Right ventricle myocardium superior (tissue), 1 donor: ENCODE measurements around the gene MST1. TPM values are rescaled to one million over a fixed set of nuclear protein-coding genes. Genes with fewer than 3 reads are reported as not detected.
"Not testable (repeated sequence)": the region's sequence is repeated elsewhere in the genome, so short reads cannot be mapped to it uniquely, and the experiment has no call there.

Source experiments
- ATAC-seq: fragments of 200-7000 bp; cut with Tn5 transposase; one replicate; pipeline ENCODE4 v1.9.1; 2020; ENCODE audit warnings: mild to moderate bottlenecking; ENCODE audit not compliant: poor library complexity
- DNase-seq: peaks from one replicate; pipeline ENCODE4 v3.0.0-alpha.2; 2020
- intact Hi-C: fragments of 100-400 bp; cut with DNase I; formaldehyde crosslinking; loops from one replicate; pipeline ENCODE4 v1.11.2; 2022
- total RNA-seq: library from RNA; stranded (reverse); fragmentation: NEBNext Ultra II Directional; extraction: Animal tissue kit (Norgen Biotek cat#: 25700); gene quantifications from one replicate; pipeline ENCODE4 v1.2.1, GENCODE V29; 2021
- donor health status: DM: no; HTN: yes; CAD: no; lungs with severe emphysema.

The MST1 gene
- total RNA-seq, 1 donor from 2014 or later = 3.7 TPM

DNA sequence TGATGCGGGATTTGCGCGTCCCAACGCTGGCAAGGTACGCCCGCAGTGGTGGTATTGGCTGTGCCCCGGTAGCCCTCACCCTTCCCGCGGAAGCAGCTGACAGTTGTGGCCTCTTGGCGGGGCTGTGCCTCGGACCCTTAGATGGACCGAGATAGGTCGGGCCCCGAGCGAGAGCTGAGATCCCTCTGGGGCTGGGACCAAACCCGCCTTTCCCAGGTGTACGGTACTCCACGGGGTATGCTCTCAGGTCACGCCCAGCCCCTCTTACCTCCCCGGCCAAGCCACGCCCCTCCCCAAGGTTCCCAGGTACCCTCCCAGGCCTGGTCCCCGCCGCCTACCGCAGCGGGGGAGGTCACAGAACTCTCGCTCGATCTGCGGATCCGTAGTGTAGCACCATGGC, 2.9 kb downstream of the MST1 start:
- intact Hi-C loops, DNase-seq: not testable (repeated sequence)
- ATAC-seq = peak; percentile 12

DNA sequence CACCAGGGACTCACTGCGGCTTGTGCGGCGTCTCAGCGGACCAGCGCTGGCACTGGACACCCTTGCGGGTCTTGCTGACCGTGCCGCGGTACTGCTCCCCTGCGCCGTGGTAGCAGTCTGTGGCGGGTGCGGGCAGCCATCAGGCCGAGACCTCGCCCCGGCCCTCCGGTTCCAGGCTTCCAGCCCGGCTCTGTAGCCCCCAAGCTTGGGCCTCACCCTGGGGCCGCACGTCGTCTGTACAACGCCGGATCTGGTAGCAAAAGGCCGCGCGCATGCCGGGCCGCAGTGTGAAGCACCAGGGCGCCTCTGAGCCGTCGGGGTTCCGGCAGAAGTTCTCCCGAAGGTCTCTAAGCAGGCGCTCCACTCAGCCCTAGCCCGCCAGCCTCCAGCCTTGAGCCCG, 3.4 kb downstream of the MST1 start:
- ATAC-seq, intact Hi-C loops, DNase-seq: not testable (repeated sequence)

DNA sequence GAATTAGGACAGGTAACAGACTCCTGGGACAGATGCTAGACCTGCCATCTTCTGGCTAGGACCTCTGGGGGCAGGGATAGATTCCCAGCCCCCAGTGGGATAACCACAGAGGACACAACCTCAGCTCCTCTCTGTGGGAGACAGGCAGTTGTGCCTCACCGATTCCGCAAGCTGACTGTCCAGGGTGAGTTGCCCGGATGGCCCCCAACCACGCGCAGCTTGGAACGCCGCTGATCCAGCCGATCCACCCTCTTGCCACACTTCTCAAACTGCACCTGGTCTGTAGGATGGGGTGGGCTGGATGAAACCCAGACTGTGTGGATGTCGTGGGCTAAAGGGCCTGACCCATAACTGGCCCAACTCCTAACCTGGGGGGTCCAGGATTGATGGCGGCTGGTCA, 4.2 kb downstream of the MST1 start:
- DNase-seq, intact Hi-C loops, ATAC-seq: not testable (repeated sequence)

DNA sequence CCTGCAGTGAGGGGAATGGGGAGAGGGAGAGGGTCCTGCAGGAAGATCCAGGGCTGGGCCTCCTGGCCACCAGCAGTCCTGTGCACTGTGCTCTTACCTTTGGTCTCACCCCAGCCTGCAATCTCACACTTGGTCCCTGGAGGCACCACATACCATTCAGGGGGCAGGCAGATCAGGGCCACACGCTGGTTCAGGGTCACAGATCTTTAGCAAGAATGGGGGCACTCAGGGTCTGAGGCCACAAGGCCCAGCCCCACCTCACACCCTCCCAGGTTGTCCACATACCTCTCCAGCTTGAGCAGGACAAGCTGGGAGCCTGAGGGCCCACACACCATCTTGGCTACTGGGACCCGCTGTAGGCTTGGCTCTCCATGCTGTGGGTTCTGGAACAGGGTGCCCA, 4.8 kb downstream of the MST1 start:
- ATAC-seq, intact Hi-C loops, DNase-seq: not testable (repeated sequence)

DNA sequence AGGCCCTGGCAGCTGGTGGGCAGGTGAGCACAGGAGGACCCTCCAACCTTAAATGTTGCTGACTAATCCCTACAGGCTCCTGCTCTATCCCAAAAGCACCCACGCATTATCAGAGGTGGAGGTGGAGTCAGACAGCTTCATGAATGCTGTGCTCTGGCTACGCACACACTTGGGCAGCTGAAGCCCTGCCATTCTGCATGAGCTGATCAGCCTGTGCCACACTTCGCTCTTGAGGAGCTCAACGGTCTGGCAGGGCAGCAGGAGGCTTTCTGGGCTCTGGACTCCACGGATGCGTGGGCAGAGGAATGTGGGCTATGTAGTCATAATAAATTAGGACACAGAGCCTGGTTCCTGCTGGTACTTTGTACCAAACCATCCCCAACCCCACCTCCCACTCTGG, 6.1 kb downstream of the MST1 start:
- ATAC-seq (no peak), DNase-seq (no peak)
- intact Hi-C loops = no loop called here

DNA sequence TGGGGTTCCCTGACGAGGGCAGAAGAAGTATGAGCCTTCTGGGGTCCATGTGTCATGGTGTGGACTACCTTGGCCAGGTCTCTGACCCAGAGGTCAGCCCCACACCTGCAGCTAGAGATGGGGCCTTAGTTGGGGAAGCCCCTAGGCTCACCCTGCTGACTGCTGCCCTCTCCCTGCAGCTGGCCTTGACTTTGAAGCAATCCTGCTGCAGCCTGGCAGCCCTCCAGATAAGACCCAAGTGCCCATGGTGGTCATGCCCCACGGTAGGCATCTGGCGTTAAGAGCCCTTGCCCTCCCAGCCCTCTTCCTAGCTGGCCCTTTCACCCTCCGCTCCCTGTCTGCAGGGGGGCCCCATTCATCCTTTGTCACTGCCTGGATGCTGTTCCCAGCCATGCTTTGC, 7.7 kb downstream of the MST1 start:
- ATAC-seq = no peak
- intact Hi-C loops = no loop called here

DNA sequence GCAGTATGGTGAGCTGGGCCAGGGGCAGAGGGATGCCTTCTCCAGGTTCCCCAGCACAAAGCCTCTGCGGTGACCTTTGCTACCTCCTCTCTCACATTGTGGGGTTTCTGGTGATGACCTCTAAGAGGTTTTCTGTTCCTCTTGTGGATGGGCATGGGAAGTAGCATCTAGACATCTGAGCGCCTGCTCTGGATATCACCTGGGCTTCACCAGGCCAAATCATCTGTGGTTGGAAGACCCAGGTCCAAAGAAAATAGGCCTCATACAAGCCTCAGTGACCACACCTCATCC, 8.1 kb downstream of the MST1 start:
- ATAC-seq (no peak), DNase-seq (no peak)
- intact Hi-C loops = no loop called here

More for the DNA sequence above, 7.7 kb downstream of the MST1 start:
- no peak for DNase-seq

DNA sequence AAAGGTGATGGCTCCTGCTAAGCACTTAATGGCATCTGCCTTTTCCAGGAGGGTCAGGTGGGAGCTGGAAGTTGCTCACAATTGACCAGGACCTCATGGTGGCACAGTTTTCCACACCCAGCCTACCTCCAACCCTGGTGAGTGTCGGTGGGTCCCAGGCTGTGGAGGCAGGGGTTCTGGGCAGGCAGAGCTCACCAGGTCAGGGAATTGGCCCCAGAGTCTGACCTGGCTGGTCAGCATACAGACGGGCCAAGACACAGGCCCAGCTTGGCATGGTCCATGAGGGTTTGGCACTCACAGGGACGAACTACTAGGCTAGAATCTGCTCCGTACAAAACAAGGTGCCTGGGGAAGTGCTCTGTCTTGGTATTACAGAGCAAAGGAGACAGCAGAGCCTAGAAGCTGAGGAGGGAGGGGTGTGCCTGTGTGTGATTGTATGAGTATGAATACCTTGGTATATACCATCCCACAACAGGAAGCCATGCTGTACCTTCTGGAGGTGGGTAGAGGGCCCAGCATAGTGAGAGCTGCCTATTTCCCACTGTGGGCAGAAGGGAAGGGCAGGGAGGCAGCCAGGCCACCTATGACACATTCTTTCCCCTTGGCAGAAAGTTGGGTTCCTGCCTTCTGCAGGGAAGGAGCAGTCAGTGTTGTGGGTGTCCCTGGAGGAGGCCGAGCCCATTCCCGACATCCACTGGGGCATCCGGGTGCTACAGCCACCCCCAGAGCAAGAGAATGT, 8.6 kb downstream of the MST1 start:
- DNase-seq = no peak
- intact Hi-C loops = no loop called here
- ATAC-seq = no peak

DNA sequence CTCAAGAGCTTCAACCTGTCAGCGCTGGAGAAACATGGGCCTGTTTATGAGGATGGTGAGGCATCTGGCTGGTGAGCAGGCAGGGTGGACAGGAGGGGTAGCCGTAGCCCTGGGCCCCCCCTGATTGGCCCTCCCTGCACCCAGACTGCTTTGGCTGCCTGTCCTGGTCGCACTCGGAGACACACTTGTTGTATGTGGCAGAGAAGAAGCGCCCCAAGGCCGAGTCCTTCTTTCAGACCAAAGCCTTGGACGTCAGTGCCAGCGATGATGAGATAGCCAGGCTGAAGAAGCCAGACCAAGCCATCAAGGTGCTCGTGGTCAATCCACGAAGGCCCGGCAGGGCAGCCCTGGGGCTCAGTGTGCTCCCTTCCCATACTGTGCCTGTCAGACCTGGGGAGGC, 13.4 kb downstream of the MST1 start:
- DNase-seq (no peak), ATAC-seq (no peak)
- intact Hi-C loops = loop anchor here (10.0 kb wide), 1 partner anchor 211 kb away; no protein-coding TSS in a partner anchor

DNA sequence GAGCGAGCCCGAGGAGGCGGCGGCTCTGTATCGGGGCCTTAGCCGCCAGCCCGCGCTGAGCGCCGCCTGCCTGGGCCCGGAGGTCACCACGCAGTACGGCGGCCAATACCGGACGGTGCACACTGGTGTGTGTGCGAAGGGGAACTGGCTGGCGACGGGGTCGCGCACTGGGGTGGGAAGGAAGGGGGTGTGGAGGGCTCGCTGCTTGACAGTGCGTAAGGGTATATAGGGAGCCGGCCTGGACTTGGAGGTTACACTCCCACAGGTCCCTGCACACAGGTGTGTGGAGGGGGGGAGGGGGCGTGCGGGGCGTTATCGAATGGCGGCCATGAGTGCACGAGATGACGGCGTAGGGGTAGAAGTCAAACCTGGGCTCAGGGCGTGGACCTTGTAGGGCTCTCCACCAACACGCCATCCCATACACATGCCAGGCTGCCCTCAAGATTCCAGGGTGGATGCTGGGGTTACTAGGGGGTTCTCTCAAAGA, 14.7 kb downstream of the MST1 start:
- intact Hi-C loops = loop anchor here (5.0 to 10.0 kb wide), 2 partner anchors 137 to 210 kb away; no protein-coding TSS in a partner anchor
- ATAC-seq (peak; percentile 37), DNase-seq (no peak)

DNA sequence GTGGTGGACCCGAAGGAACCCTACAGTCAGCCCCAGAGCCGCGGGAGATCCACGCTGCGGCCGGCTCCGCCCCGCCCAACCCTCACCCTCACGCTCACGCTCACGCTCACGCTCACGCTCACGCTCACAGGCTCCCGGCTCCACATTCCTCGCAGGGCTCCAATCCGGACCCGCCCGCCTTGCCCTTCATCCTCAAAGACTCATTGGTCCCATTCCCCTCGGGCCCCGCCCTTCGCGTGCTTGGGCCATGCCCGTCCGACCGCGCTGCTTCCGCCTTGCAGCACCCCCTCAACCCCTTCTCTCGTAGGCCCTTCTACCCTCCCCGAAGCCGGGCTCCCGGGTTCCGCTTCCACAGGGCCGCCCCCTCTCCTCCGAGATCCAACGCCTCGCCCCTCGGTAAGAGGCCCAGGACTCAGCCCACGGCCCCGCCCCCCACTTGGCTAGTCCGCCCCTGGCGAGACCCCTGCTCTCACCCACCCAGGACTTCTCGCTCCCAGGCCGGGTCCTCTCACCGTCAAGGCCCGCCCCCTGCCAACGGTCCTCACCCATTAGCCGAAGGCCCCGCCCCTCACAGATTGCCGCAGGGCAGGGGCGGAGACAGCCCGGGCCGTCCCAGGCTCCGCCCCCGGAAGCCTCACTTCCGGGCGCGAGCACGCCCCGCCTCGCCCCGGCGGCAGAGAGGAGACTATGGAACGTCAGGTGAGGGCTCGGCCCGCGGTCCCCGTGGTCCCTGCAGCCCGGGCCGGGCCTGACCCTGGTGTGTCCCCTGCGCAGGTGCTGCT, 15.4 kb downstream of the MST1 start, which contains the start of gene APEH:
Gene APEH (plus strand): TSS at position 637 of the 782 bp plus-strand sequence. CDS start 51 bp downstream, at position 688.
- DNase-seq (peak; percentile 98), ATAC-seq (peak; percentile 95)
- intact Hi-C loops = loop anchor here (5.0 to 10.0 kb wide), 2 partner anchors 137 to 209 kb away; no protein-coding TSS in a partner anchor

DNA sequence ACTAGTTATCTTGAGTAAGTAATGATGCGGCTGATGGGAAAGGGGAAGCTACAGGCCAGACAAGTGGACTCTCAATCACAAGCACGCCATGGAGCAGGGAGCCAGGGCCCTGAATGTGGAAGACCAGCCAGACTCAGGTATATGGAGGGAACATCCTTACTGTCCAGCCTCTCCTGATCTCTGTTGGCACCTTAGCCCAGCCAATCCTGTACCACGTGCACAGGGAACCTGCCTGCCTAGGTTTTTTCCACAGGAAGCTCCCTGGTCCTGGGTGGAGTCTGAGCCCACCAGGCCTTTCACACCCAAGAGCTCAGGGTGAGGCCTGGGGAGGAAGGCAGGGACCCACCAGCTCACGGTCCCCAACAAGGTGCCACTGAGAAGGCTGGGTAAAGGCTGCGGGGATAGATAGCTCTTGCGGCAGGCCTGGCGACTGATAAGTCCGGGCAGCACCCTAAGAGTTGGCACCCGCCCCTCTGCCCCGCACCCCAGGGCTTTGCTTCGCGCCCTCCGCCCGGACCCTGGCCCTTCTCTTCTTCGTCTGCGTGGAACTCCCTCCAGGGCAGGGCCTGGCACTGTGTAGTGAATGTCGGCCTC, 16.1 kb downstream of the MST1 start:
- ATAC-seq (no peak), DNase-seq (no peak)
- intact Hi-C loops = loop anchor here (5.0 to 10.0 kb wide), 2 partner anchors 136 to 208 kb away; no protein-coding TSS in a partner anchor

DNA sequence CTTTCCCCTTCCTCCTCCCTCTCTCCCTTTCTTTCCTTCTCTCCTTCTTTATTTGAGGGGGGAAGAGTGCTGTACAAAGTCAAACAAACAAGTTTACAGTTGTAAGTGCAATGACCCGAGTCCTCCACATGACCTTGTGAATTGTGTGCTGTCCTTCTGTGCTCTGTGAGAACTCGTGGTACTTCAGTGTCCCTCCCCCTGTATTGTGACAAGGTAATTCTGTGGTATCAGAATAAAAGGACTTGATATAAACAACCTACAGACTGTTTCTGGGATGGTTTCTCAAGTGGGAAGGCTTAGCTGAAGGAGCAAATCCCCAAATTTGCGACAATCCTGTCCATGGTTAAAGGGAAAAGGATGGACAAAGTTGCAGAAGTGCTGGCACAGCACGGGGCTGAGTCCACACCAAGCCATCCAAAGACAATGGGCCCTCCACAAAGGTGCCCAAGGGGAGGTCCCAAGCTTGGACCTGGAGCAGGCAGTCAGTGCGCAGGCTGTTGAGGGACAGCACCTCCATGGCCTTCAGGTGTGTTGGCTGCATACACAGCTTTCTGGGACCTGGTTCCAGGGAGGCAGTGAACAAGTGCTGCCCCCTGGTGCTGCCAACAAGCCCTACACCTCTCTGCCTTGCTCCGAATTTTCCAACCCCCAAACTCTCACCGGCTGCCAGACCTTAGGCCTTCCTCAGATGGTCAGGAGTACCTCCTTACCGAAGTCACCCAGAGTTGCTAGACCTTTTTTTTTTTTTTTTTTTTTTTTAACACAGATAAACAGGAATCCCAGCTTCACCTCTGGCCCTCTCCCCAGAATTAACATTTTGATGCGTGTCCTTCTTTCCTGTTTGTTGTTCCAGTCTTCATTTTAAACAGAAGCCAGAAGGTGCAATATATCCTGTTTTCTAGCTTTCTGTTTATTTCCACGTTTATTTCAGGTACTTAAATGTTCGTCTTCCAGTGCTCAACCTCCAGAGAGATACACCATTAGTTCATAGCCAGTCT, 17.7 kb downstream of the MST1 start:
- peak; percentile 66 for DNase-seq
- peak; percentile 14 for ATAC-seq
- intact Hi-C loops = loop anchor here (5.0 to 10.0 kb wide), 2 partner anchors 134 to 207 kb away; no protein-coding TSS in a partner anchor

DNA sequence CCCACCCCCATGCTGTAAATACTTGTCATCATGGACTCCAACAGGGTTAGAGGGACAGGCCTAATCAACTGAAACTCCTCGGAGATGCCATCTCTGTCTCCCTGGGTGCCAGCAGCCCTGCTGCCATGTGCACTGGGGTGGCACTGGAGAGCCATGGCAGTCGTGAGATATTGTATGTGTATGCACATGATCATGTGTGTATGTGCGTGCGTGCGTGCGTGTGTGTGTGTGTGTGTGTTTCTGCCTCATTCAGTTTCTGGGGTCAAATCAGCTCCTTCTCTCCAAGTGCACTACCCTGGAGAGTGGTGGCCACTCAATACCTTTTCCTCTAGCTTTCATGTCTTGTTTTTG, 18.4 kb downstream of the MST1 start:
- DNase-seq (no peak), ATAC-seq (no peak)
- intact Hi-C loops = loop anchor here (5.0 to 10.0 kb wide), 2 partner anchors 134 to 206 kb away; no protein-coding TSS in a partner anchor

DNA sequence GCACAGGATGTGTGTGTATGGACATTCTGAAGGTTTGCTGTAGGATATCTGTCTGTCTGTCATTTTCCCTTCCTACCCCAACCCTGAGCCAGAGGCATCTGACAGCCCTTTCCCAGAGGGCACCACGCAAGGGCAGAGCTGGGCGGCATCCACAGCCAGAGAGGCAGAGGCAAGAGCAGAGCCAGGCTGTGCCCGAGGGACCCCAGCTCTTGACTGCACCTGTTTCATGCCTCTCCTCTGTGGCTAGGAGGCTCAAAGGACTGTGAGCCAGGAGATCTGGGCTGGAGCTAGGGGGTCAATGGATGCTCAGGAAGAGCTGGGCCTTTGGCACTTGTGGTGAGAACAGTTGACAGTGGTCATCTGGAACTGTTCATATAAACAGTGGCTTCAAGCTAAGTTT, 19.9 kb downstream of the MST1 start:
- intact Hi-C loops = no loop called here
- ATAC-seq (no peak), DNase-seq (no peak)

DNA sequence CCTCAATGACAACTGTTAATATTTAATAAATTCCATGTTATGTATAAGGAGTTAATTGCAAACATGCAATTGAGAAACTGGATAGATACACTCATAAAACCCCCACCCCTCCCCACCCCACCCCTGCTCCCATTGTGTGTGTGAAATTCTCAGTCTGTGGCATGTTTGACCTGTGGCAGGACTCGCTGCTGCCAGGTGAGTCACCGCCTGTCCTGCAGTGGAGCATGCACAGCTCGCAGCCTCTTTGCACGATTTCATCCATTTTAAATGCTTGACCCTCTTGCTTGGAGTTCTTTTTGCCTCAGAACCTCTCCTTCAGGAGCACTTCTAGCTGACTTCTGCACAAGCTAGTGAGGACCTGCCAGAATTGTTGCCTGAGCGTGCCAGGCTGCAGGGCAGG, 20.4 kb downstream of the MST1 start:
- ATAC-seq = no peak
- no peak for DNase-seq
- intact Hi-C loops = no loop called here

DNA sequence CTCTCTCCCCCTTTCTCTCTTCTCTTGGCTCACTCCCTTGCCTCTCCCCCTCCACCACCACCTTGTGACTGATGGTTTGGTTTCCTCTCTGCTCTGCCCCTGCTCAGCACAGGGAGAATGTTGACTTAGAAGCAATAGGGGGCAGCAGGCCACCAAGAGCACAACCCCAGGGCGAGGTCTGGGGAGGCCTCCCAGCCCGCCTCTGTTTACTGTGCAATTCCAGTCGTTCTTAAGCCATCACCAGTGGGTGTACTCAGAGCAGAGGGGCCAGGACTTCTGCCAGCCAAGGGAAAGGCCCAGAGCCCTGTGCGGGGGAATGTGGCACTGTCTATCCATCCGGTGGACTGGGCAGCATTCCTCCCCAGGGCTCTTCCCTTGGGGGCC, 20.9 kb downstream of the MST1 start:
- intact Hi-C loops = no loop called here
- no peak for DNase-seq
- ATAC-seq = no peak
